Retinal pigment epithelial cell (primary cell): ENCODE results near the gene ABCC3.
"Not testable (repeated sequence)": the region's sequence is repeated elsewhere in the genome, so short reads cannot be mapped to it uniquely, and the experiment has no call there.

Source experiments
- DNase-seq: peaks from one replicate; pipeline ENCODE4 v3.0.0-alpha.2; 2010; ENCODE audit warnings: low read depth
- H3K4me3 ChIP-seq: 2 replicates; pipeline ENCODE4 v1.5.1; 2011; ENCODE audit warnings: mild to moderate bottlenecking, low read length, control low read depth, moderate library complexity
- CTCF ChIP-seq: conservative IDR thresholded peaks from 2 replicates; pipeline ENCODE4 v1.5.1; 2011; ENCODE audit warnings: low read depth, low read length, control low read depth, inconsistent platforms

The ABCC3 gene

GRCh38 chr17:50676065-50676975, 41.6 kb downstream of the ABCC3 start:
- DNase-seq = no peak
- no peak for TF ChIP-seq CTCF
- no peak overlapping the region for H3K4me3 ChIP-seq

GRCh38 chr17:50677851-50678375, 43.2 kb downstream of the ABCC3 start:
- no peak for TF ChIP-seq CTCF

GRCh38 chr17:50679008-50679544, 44.4 kb downstream of the ABCC3 start:
- no peak overlapping the region for H3K4me3 ChIP-seq
- TF ChIP-seq CTCF = no peak
- no peak for DNase-seq

More at GRCh38 chr17:50677851-50678375, 43.2 kb downstream of the ABCC3 start:
- no peak overlapping the region for H3K4me3 ChIP-seq
- no peak for DNase-seq

- no peak for DNase-seq
- TF ChIP-seq CTCF = no peak
- H3K4me3 ChIP-seq = no peak overlapping the region
Measured at GRCh38 chr17:50680126-50680525, 45.4 kb downstream of the ABCC3 start.

GRCh38 chr17:50680543-50681262, 46.0 kb downstream of the ABCC3 start:
- not testable (repeated sequence) for H3K4me3 ChIP-seq, DNase-seq

- no peak for DNase-seq
Measured at GRCh38 chr17:50681263-50682200, 46.9 kb downstream of the ABCC3 start.

More at GRCh38 chr17:50681263-50682200, 46.9 kb downstream of the ABCC3 start:
- H3K4me3 ChIP-seq = no peak overlapping the region
- TF ChIP-seq CTCF = peak; percentile 72
